HepG2 (cell line): ENCODE data around the gene HSP90AB1. TPM values are rescaled to one million over a fixed set of nuclear protein-coding genes. Genes with fewer than 3 reads are reported as not detected.

ENCODE experiments used
- BORCS8-MEF2B ChIP-seq: sonication (generic); formaldehyde crosslinking; IDR thresholded peaks from 2 replicates; pipeline ENCODE4 v1.8.0; 2022; ENCODE audit warnings: mild to moderate bottlenecking, missing genetic modification reagents
- HCFC1 ChIP-seq: fragments of 150-350 bp; IDR thresholded peaks from 2 replicates; pipeline ENCODE4 v1.6.1; 2014; ENCODE audit warnings: low read depth, low read length
- JUN ChIP-seq: sonication (generic); formaldehyde crosslinking; IDR thresholded peaks from 2 replicates; pipeline ENCODE4 v1.4.0; 2020; ENCODE audit warnings: mild to moderate bottlenecking, missing genetic modification reagents
- RBM39 ChIP-seq: fragments of 200-400 bp; formaldehyde crosslinking; IDR thresholded peaks from one replicate; pipeline ENCODE4 v1.6.1; 2018; ENCODE audit warnings: antibody characterized with exemption, mild to moderate bottlenecking, low read depth, low read length; ENCODE audit not compliant: poor library complexity, severe bottlenecking
- RFXAP ChIP-seq: sonication (generic); formaldehyde crosslinking; IDR thresholded peaks from 2 replicates; pipeline ENCODE4 v1.4.0; 2020; ENCODE audit warnings: missing genetic modification reagents, borderline replicate concordance
- RORA ChIP-seq: sonication (generic); formaldehyde crosslinking; IDR thresholded peaks from 2 replicates; pipeline ENCODE4 v1.5.0; 2020; ENCODE audit warnings: mild to moderate bottlenecking, missing genetic modification reagents, moderate library complexity
- SNAI1 ChIP-seq: sonication (generic); formaldehyde crosslinking; IDR thresholded peaks from 2 replicates; pipeline ENCODE4 v1.5.0; 2020; ENCODE audit warnings: mild to moderate bottlenecking, missing genetic modification reagents, borderline replicate concordance
- SYNCRIP ChIP-seq: fragments of 200-400 bp; formaldehyde crosslinking; IDR thresholded peaks from 2 replicates; pipeline ENCODE4 v1.6.1; 2018; ENCODE audit warnings: mild to moderate bottlenecking, low read depth, low read length; ENCODE audit not compliant: insufficient read depth
- TFDP2 ChIP-seq: sonication (generic); formaldehyde crosslinking; IDR thresholded peaks from 2 replicates; pipeline ENCODE4 v1.4.0; 2020; ENCODE audit warnings: missing genetic modification reagents
- ZBTB43 ChIP-seq: sonication (generic); formaldehyde crosslinking; conservative IDR thresholded peaks from 2 replicates; pipeline ENCODE4 v1.4.0; 2020; ENCODE audit warnings: missing genetic modification reagents
- ZC3H13 ChIP-seq: sonication (generic); formaldehyde crosslinking; IDR thresholded peaks from 2 replicates; pipeline ENCODE4 v1.8.1; 2023; ENCODE audit warnings: mild to moderate bottlenecking, missing genetic modification reagents, moderate library complexity
- ZNF331 ChIP-seq: sonication (generic); formaldehyde crosslinking; IDR thresholded peaks from 2 replicates; pipeline ENCODE4 v1.4.0; 2020; ENCODE audit warnings: missing genetic modification reagents
- ZNF503 ChIP-seq: sonication (generic); formaldehyde crosslinking; IDR thresholded peaks from 2 replicates; pipeline ENCODE4 v1.4.0; 2020; ENCODE audit warnings: missing genetic modification reagents
- ZNF552 ChIP-seq: sonication (generic); formaldehyde crosslinking; IDR thresholded peaks from 2 replicates; pipeline ENCODE4 v1.9.0; 2022; ENCODE audit warnings: missing genetic modification reagents, mild to moderate bottlenecking, borderline replicate concordance
- ZNF646 ChIP-seq: sonication (generic); formaldehyde crosslinking; IDR thresholded peaks from 2 replicates; pipeline ENCODE4 v1.9.0; 2021; ENCODE audit warnings: mild to moderate bottlenecking, missing genetic modification reagents
- ZNF678 ChIP-seq: sonication (generic); formaldehyde crosslinking; IDR thresholded peaks from 2 replicates; pipeline ENCODE4 v1.4.0; 2020; ENCODE audit warnings: mild to moderate bottlenecking, missing genetic modification reagents
- ZNF839 ChIP-seq: sonication (generic); formaldehyde crosslinking; IDR thresholded peaks from 2 replicates; pipeline ENCODE4 v1.4.0; 2020; ENCODE audit warnings: missing genetic modification reagents, mild to moderate bottlenecking, borderline replicate concordance
- polyA plus RNA-seq, 8 experiments: library from polyadenylated mRNA; depleted of rRNA in 3 of 8; stranded (reverse) in 7 of 8; unstranded in 1 of 8; fragments of >200 nt; fragmentation: Illumina TruSeq in 4 of 8; extraction: Trizol in 4 of 8; gene quantifications; 2 replicates each; pipeline versions ENCODE4 v1.2.1 to v1.2.3, GENCODE V29; 2011 to 2016; ENCODE audit warnings: low read depth in 4 of 8, missing spikeins in 1 of 8, mixed read lengths in 1 of 8; ENCODE audit not compliant: insufficient read depth in 1 of 8
- total RNA-seq, 5 experiments: library from RNA; depleted of rRNA; stranded (reverse); fragments of >200 nt; fragmentation: Illumina TruSeq; extraction: Trizol; gene quantifications; 2 replicates each; pipeline ENCODE4 v1.2.3, GENCODE V29; 2016; ENCODE audit warnings: low read depth in 1 of 5

Gene HSP90AB1
- total and polyA plus RNA-seq, 2 of the 13 experiments (the other 11 are each of a cell fraction or from before 2014, with no cell fraction given): 1,325 to 1,472 TPM

- TF ChIP-seq JUN (no peak), ZC3H13 (CRISPR knock-in tag) (0 out of 2 replicates have a peak, but pooled peaks have one; percentile 39), TFDP2 (CRISPR knock-in tag) (no peak; the same call in 1 of the 2 replicates), RBM39 (no peak), ZNF503 (CRISPR knock-in tag) (no peak), RORA (CRISPR knock-in tag) (no peak), SYNCRIP (no peak), ZNF646 (CRISPR knock-in tag) (no peak), ZNF678 (no peak), HCFC1 (no peak), ZNF839 (CRISPR knock-in tag) (no peak), ZNF552 (CRISPR knock-in tag) (no peak), BORCS8-MEF2B (CRISPR knock-in tag) (no peak), SNAI1 (CRISPR knock-in tag) (no peak), ZNF331 (0 out of 2 replicates have a peak, but pooled peaks have one; percentile 7), ZBTB43 (0 out of 2 replicates have a peak, but pooled peaks have one; percentile 56), RFXAP (CRISPR knock-in tag) (no peak)
Observed at GRCh38 chr6:44275749-44276648, 29.1 kb downstream of the HSP90AB1 start (continued).
